ENCODE results near the gene PLEKHN1. TPM values are rescaled to one million over a fixed set of nuclear protein-coding genes. Genes with fewer than 3 reads are reported as not detected.
"Not testable (repeated sequence)": the region's sequence is repeated elsewhere in the genome, so short reads cannot be mapped to it uniquely, and the experiment has no call there.

PLEKHN1 gene
- polyA plus RNA-seq, 1 experiment, result 0.88 TPM

GRCh38 chr1:984476-984814, 18.2 kb downstream of the PLEKHN1 start:
- H3K4me3 ChIP-seq (ENCODE audit: low read depth, low read length), result 0 out of 2 replicates have a peak overlapping the region, but pooled peaks have one; percentile 21
- H3K27me3 ChIP-seq (ENCODE audit: control insufficient read depth, insufficient read depth, low read length), result 0 out of 2 replicates have a peak, but pooled peaks cover under 1% of the 10 kb centered on the region
- no peaks in the 10 kb centered on the region for H3K36me3 ChIP-seq (ENCODE audit: control insufficient read depth, insufficient read depth, low read length)
- ChIA-PET CTCF (interaction anchor here (0.6 to 9.5 kb wide), 29 partner anchors 8 to 276 kb away, joined by 3 to 157 read pairs (median 5); partner anchors contain the start of genes HES4, ISG15, NOC2L and PLEKHN1), POLR2A (interaction anchor here (0.6 kb wide), 1 partner anchor 334 kb away, joined by 15 read pairs; no protein-coding TSS in a partner anchor)
- TF ChIP-seq, protein P1, sequence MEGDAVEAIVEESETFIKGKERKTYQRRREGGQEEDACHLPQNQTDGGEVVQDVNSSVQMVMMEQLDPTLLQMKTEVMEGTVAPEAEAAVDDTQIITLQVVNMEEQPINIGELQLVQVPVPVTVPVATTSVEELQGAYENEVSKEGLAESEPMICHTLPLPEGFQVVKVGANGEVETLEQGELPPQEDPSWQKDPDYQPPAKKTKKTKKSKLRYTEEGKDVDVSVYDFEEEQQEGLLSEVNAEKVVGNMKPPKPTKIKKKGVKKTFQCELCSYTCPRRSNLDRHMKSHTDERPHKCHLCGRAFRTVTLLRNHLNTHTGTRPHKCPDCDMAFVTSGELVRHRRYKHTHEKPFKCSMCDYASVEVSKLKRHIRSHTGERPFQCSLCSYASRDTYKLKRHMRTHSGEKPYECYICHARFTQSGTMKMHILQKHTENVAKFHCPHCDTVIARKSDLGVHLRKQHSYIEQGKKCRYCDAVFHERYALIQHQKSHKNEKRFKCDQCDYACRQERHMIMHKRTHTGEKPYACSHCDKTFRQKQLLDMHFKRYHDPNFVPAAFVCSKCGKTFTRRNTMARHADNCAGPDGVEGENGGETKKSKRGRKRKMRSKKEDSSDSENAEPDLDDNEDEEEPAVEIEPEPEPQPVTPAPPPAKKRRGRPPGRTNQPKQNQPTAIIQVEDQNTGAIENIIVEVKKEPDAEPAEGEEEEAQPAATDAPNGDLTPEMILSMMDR (IDR thresholded peaks at IDR 0.05; ENCODE audit: insufficient read depth, low read depth, low read length), result no peak
- no peak for DNase-seq (ENCODE audit: low read depth)

GRCh38 chr1:985126-985525, 18.8 kb downstream of the PLEKHN1 start:
- Histone ChIP-seq H3K4me3 (ENCODE audit: low read depth, low read length) (no peak overlapping the region), H3K27me3 (ENCODE audit: control insufficient read depth, insufficient read depth, low read length) (0 out of 2 replicates have a peak, but pooled peaks cover 1% of the 10 kb centered on the region), H3K36me3 (ENCODE audit: control insufficient read depth, insufficient read depth, low read length) (no peaks in the 10 kb centered on the region)
- ChIA-PET POLR2A (no interaction called here), CTCF (interaction anchor here (0.7 to 9.5 kb wide), 17 partner anchors 8 to 137 kb away, joined by 3 to 157 read pairs (median 6); partner anchors contain the start of genes HES4 and PLEKHN1)
- TF ChIP-seq, protein P1 (IDR thresholded peaks at IDR 0.05; ENCODE audit: insufficient read depth, low read depth, low read length), result no peak
- no peak for DNase-seq (ENCODE audit: low read depth)

- CTCF ChIA-PET, result interaction anchor here (2.0 to 9.5 kb wide), 2 partner anchors 74 to 134 kb away, joined by 4 to 157 read pairs; no protein-coding TSS in a partner anchor
- DNase-seq (ENCODE audit: low read depth); H3K27me3 ChIP-seq (ENCODE audit: control insufficient read depth, insufficient read depth, low read length); H3K4me3 ChIP-seq (ENCODE audit: low read depth, low read length); POLR2A ChIA-PET; H3K36me3 ChIP-seq (ENCODE audit: control insufficient read depth, insufficient read depth, low read length): not testable (repeated sequence)
Measured at GRCh38 chr1:988061-988460, 21.8 kb downstream of the PLEKHN1 start.

DNA sequence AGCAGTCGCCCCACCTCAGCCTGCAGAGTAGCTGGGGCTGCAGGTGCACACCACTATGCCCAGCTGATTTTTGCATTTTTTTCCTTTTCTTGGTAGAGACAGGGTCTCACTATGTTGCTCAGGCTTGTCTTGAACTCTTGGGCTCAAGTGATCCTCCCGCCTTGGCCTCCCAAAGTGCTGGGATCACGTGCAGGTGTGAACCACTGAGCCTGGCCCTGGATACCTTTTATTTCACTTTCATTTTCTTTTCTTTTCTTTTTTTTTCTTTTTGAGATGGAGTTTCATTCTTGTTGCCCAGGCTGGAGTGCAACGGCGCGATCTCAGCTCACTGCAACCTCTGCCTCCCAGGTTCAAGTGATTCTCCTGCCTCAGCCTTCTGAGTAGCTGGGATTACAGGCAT, 25.0 kb downstream of the PLEKHN1 start:
- H3K4me3 ChIP-seq (ENCODE audit: low read depth, low read length); DNase-seq (ENCODE audit: low read depth); POLR2A ChIA-PET; H3K27me3 ChIP-seq (ENCODE audit: control insufficient read depth, insufficient read depth, low read length); H3K36me3 ChIP-seq (ENCODE audit: control insufficient read depth, insufficient read depth, low read length): not testable (repeated sequence)
- CTCF ChIA-PET, result interaction anchor here (4.4 kb wide), 1 partner anchor 7 kb away, joined by 62 read pairs; the partner anchor contains the start of gene PERM1

DNA sequence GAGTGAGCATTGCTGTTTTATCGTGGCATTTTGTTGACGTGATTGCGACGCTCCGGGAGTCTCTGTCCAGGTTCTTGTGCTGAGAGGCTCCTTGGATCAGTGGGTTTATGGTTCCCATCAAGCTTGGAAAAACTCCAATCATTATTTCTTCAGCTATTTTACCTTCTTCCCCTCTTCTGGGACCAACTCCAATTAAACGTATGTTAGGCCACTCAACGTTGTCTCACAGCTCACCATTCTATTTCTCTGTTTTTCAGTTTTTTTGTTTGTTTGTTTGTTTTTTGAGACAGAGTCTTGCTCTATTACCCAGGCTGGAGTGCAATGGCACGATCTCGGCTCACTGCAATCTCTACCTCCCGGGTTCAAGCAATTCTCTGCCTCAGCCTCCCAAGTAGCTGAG, 25.6 kb downstream of the PLEKHN1 start:
- ChIA-PET CTCF (interaction anchor here (0.6 to 4.4 kb wide), 3 partner anchors 8 to 71 kb away, joined by 3 to 62 read pairs (median 3); partner anchors contain the start of genes ISG15 and PERM1), POLR2A (no interaction called here)
- DNase-seq (ENCODE audit: low read depth), result no peak
- Histone ChIP-seq H3K36me3 (ENCODE audit: control insufficient read depth, insufficient read depth, low read length) (no peaks in the 10 kb centered on the region), H3K4me3 (ENCODE audit: low read depth, low read length) (no peak overlapping the region), H3K27me3 (ENCODE audit: control insufficient read depth, insufficient read depth, low read length) (0 out of 2 replicates have a peak, but pooled peaks cover 1% of the 10 kb centered on the region)
- TF ChIP-seq, protein P1 (IDR thresholded peaks at IDR 0.05; ENCODE audit: insufficient read depth, low read depth, low read length), result no peak

GRCh38 chr1:992362-992761, 26.1 kb downstream of the PLEKHN1 start:
- no peak for DNase-seq (ENCODE audit: low read depth)
- no peaks in the 10 kb centered on the region for H3K36me3 ChIP-seq (ENCODE audit: control insufficient read depth, insufficient read depth, low read length)
- H3K4me3 ChIP-seq (ENCODE audit: low read depth, low read length), result no peak overlapping the region
- CTCF ChIA-PET, result interaction anchor here (0.6 to 4.4 kb wide), 5 partner anchors 8 to 70 kb away, joined by 3 to 62 read pairs (median 3); partner anchors contain the start of genes ISG15 and PERM1
- TF ChIP-seq, protein P1 (IDR thresholded peaks at IDR 0.05; ENCODE audit: insufficient read depth, low read depth, low read length), result no peak
- 0 out of 2 replicates have a peak, but pooled peaks cover 1% of the 10 kb centered on the region for H3K27me3 ChIP-seq (ENCODE audit: control insufficient read depth, insufficient read depth, low read length)
- POLR2A ChIA-PET, result no interaction called here
